H1 (cell line): ENCODE measurements around the gene P2RY8. TPM values are rescaled to one million over a fixed set of nuclear protein-coding genes. Genes with fewer than 3 reads are reported as not detected.

Experiments
- CTCF ChIA-PET: fragments of 300-600 bp; sonication (Branson Sonifier 250); formaldehyde crosslinking; loops from one replicate; lab custom pipeline; 2021; ENCODE audit not compliant: partially characterized antibody; lab: Charles Lee
- POLR2A ChIA-PET: fragments of 300-600 bp; sonication (Branson Sonifier 250); formaldehyde crosslinking; loops from one replicate; lab custom pipeline; 2021; ENCODE audit warnings: inconsistent platforms; ENCODE audit not compliant: partially characterized antibody; lab: Charles Lee
- DNase-seq, 2 experiments: peaks; one replicate each; pipeline versions ENCODE4 v3.0.0 to v3.0.0-alpha.2; 2010 to 2022; ENCODE audit warnings: low spot score in 2 of 2, low read depth in 1 of 2, mixed read lengths in 1 of 2
- FAIRE-seq: peaks from 2 replicates; lab custom pipeline; 2011; peaks lifted over from hg19 to GRCh38; lab: Jason Lieb, UNC
- H2AFZ ChIP-seq: 2 replicates; pipeline ENCODE4 v1.8.1; 2012; ENCODE audit warnings: low read length, inconsistent platforms
- H2AK5ac ChIP-seq: 2 replicates; pipeline ENCODE4 v1.6.1; 2013; ENCODE audit warnings: low read depth, low read length
- H2BK120ac ChIP-seq: replicated peaks from 2 replicates; pipeline ENCODE3; 2013; ENCODE audit warnings: low read depth, low read length, inconsistent platforms
- H2BK12ac ChIP-seq: 2 replicates; pipeline ENCODE4 v1.6.1; 2013; ENCODE audit warnings: low read depth, low read length
- H2BK15ac ChIP-seq: 2 replicates; pipeline ENCODE4 v1.6.1; 2013; ENCODE audit warnings: low read length
- H2BK20ac ChIP-seq: 2 replicates; pipeline ENCODE4 v1.6.1; 2013; ENCODE audit warnings: low read length
- H2BK5ac ChIP-seq: 2 replicates; pipeline ENCODE4 v1.6.1; 2013; ENCODE audit warnings: low read depth, low read length
- H3K14ac ChIP-seq: 2 replicates; pipeline ENCODE4 v1.6.1; 2013; ENCODE audit warnings: inconsistent platforms; ENCODE audit not compliant: insufficient read length
- H3K18ac ChIP-seq: 2 replicates; pipeline ENCODE4 v1.6.1; 2013; ENCODE audit warnings: low read length; ENCODE audit errors: extremely low read depth
- H3K23ac ChIP-seq: 2 replicates; pipeline ENCODE4 v1.6.1; 2013; ENCODE audit warnings: inconsistent platforms; ENCODE audit not compliant: insufficient read length
- H3K23me2 ChIP-seq: 2 replicates; pipeline ENCODE4 v1.6.1; 2013; ENCODE audit warnings: low read depth, low read length
- H3K27ac ChIP-seq: 2 replicates; pipeline ENCODE4 v1.6.1; 2011; ENCODE audit warnings: low read depth, low read length, inconsistent platforms
- H3K27me3 ChIP-seq, 4 experiments: replicated peaks in 1 of 4; 1 replicate in 1 of 4; 2 replicates in 3 of 4; pipeline versions ENCODE4 v1.6.1 to v1.8.1; 2011 to 2013; ENCODE audit warnings: low read length in 3 of 4, mild to moderate bottlenecking in 3 of 4, inconsistent platforms in 2 of 4, mixed read lengths in 2 of 4, moderate library complexity in 1 of 4; ENCODE audit not compliant: control insufficient read depth in 3 of 4, insufficient read depth in 3 of 4; ENCODE audit errors: extremely low read depth in 1 of 4
- H3K36me3 ChIP-seq, 4 experiments: 2 replicates each; pipeline versions ENCODE4 v1.6.1 to v1.8.1; 2011 to 2013; ENCODE audit warnings: mild to moderate bottlenecking in 4 of 4, low read length in 3 of 4, moderate library complexity in 2 of 4, control low read depth in 1 of 4, inconsistent platforms in 1 of 4; ENCODE audit not compliant: insufficient read depth in 4 of 4, control insufficient read depth in 2 of 4
- H3K4ac ChIP-seq: replicated peaks from 2 replicates; pipeline ENCODE3; 2013; ENCODE audit warnings: low read length, low read depth, mixed read lengths, inconsistent platforms; ENCODE audit not compliant: insufficient read length
- H3K4me1 ChIP-seq, 4 experiments: replicated peaks in 1 of 4; 1 replicate in 1 of 4; 2 replicates in 3 of 4; pipeline versions ENCODE4 v1.6.1 to v1.8.1; 2011 to 2013; ENCODE audit warnings: low read length in 3 of 4, inconsistent platforms in 2 of 4, mixed read lengths in 1 of 4; ENCODE audit not compliant: insufficient read depth in 4 of 4, control insufficient read depth in 3 of 4
- H3K4me2 ChIP-seq, 2 experiments: 2 replicates each; pipeline versions ENCODE4 v1.6.1 to v1.8.1; 2011 to 2013; ENCODE audit warnings: low read depth in 2 of 2, low read length in 2 of 2, control low read depth in 1 of 2, inconsistent platforms in 1 of 2, mild to moderate bottlenecking in 1 of 2; ENCODE audit not compliant: insufficient read depth in 1 of 2
- H3K4me3 ChIP-seq, 4 experiments: fragments of 200-600, 300-600 bp in 1 of 4; sonication (generic), shearing (Covaris generic), sonication (Bioruptor Twin) in 1 of 4; 2 replicates each; pipeline versions ENCODE4 v1.5.1 to v1.8.1; 2011 to 2016; ENCODE audit warnings: low read length in 4 of 4, low read depth in 3 of 4, control low read depth in 2 of 4, inconsistent platforms in 2 of 4, mild to moderate bottlenecking in 2 of 4, mixed read lengths in 1 of 4, moderate library complexity in 1 of 4; ENCODE audit not compliant: insufficient read depth in 2 of 4; ENCODE audit errors: extremely low read depth in 1 of 4
- H3K56ac ChIP-seq: replicated peaks from 2 replicates; pipeline ENCODE3; 2013; ENCODE audit warnings: low read depth, mild to moderate bottlenecking, mixed read lengths, low read length, inconsistent platforms; ENCODE audit not compliant: insufficient read length
- H3K79me1 ChIP-seq: 2 replicates; pipeline ENCODE4 v1.6.1; 2013; ENCODE audit warnings: low read depth, low read length, control low read depth
- H3K79me2 ChIP-seq, 2 experiments: 2 replicates each; pipeline versions ENCODE4 v1.6.1 to v1.8.1; 2012 to 2013; ENCODE audit warnings: low read length in 2 of 2, mild to moderate bottlenecking in 2 of 2, inconsistent platforms in 1 of 2; ENCODE audit not compliant: insufficient read depth in 2 of 2, control insufficient read depth in 1 of 2
- H3K9ac ChIP-seq, 4 experiments: replicated peaks in 1 of 4; 1 replicate in 1 of 4; 2 replicates in 3 of 4; pipeline versions ENCODE4 v1.6.1 to v1.8.1; 2011 to 2013; ENCODE audit warnings: low read depth in 3 of 4, low read length in 3 of 4, control low read depth in 2 of 4, mild to moderate bottlenecking in 2 of 4, moderate library complexity in 2 of 4, inconsistent platforms in 1 of 4; ENCODE audit errors: extremely low read depth in 1 of 4
- H3K9me3 ChIP-seq, 2 experiments: 2 replicates each; pipeline versions ENCODE4 v1.6.1 to v1.8.1; 2012 to 2013; ENCODE audit warnings: mild to moderate bottlenecking in 2 of 2, moderate library complexity in 2 of 2, control low read depth in 1 of 2, inconsistent platforms in 1 of 2, low read depth in 1 of 2, low read length in 1 of 2, mixed read lengths in 1 of 2; ENCODE audit not compliant: insufficient read depth in 2 of 2
- H4K20me1 ChIP-seq, 2 experiments: replicated peaks in 1 of 2; 2 replicates each; pipeline versions ENCODE3 to v1.8.1; 2011 to 2013; ENCODE audit warnings: inconsistent platforms in 2 of 2, low read length in 2 of 2, mild to moderate bottlenecking in 1 of 2; ENCODE audit not compliant: insufficient read depth in 2 of 2, control insufficient read depth in 1 of 2
- H4K5ac ChIP-seq: 2 replicates; pipeline ENCODE4 v1.6.1; 2013; ENCODE audit warnings: low read length, low read depth, mixed read lengths, inconsistent platforms; ENCODE audit not compliant: insufficient read length
- H4K8ac ChIP-seq: 2 replicates; pipeline ENCODE4 v1.8.0; 2013; ENCODE audit warnings: mild to moderate bottlenecking, moderate library complexity, low read length, inconsistent platforms; ENCODE audit not compliant: insufficient read depth; ENCODE audit errors: extremely low read depth
- H4K91ac ChIP-seq: replicated peaks from 2 replicates; pipeline ENCODE3; 2013; ENCODE audit warnings: low read length, mixed read lengths, inconsistent platforms; ENCODE audit not compliant: insufficient read length
- GABPA ChIP-seq: IDR thresholded peaks from 2 replicates; pipeline ENCODE4 v1.6.1; 2011; ENCODE audit warnings: mild to moderate bottlenecking, low read length, moderate library complexity, borderline replicate concordance; ENCODE audit not compliant: insufficient read depth
- HDAC6 ChIP-seq: IDR thresholded peaks from one replicate; pipeline ENCODE4 v1.7.1; 2012; ENCODE audit warnings: low read depth, mild to moderate bottlenecking, inconsistent platforms, low read length, moderate library complexity
- NRF1 ChIP-seq: IDR thresholded peaks from 2 replicates; pipeline ENCODE4 v1.6.1; 2011; ENCODE audit warnings: mild to moderate bottlenecking, low read depth, low read length, improper control_type of control experiment
- POLR2A ChIP-seq, 2 experiments: IDR thresholded peaks; 1 replicate in 1 of 2; 2 replicates in 1 of 2; pipeline ENCODE4 v1.6.1; 2011; ENCODE audit warnings: low read depth in 2 of 2, low read length in 2 of 2, mild to moderate bottlenecking in 2 of 2; ENCODE audit errors: control extremely low read depth in 1 of 2
- RAD21 ChIP-seq, 2 experiments: IDR thresholded peaks in 1 of 2; conservative IDR thresholded peaks in 1 of 2; 2 replicates each; pipeline ENCODE4 v1.6.1; 2011; ENCODE audit warnings: low read depth in 2 of 2, low read length in 2 of 2, improper control_type of control experiment in 1 of 2, inconsistent platforms in 1 of 2, mild to moderate bottlenecking in 1 of 2, moderate library complexity in 1 of 2
- SRF ChIP-seq: IDR thresholded peaks from 2 replicates; pipeline ENCODE4 v1.6.1; 2011; ENCODE audit warnings: mild to moderate bottlenecking, low read depth, low read length, moderate library complexity
- TBP ChIP-seq: IDR thresholded peaks from 2 replicates; pipeline ENCODE4 v1.6.1; 2011; ENCODE audit warnings: low read depth, low read length, improper control_type of control experiment
- WGBS, 2 experiments: shearing (Covaris generic) in 1 of 2; methylation state at CpG; one replicate each; pipeline versions ENCODE4 v1.1.6 to v1.1.7; 2013 to 2015; ENCODE audit warnings: low lambda C conversion rate in 2 of 2, mixed read lengths in 2 of 2, inconsistent platforms in 1 of 2, low coverage in 1 of 2, missing lambda C conversion rate in 1 of 2; ENCODE audit not compliant: insufficient replicate concordance in 2 of 2, insufficient coverage in 1 of 2, insufficient read length in 1 of 2; ENCODE audit errors: extremely low coverage in 1 of 2, missing lambda C conversion rate in 1 of 2; 5-methylcytosine and 5-hydroxymethylcytosine counted together
- polyA plus RNA-seq, 7 experiments: library from polyadenylated mRNA; depleted of rRNA in 3 of 7; stranded (reverse) in 5 of 7; unstranded in 2 of 7; fragments of >200 nt in 5 of 7; fragments of 200-250 nt in 2 of 7; gene quantifications; 1 replicate in 5 of 7; 2 replicates in 1 of 7; 4 replicates in 1 of 7; pipeline versions ENCODE4 v1.2.1 to v1.2.3, GENCODE V29; 2011 to 2013; ENCODE audit warnings: missing spikeins in 2 of 7, mixed read lengths in 2 of 7
- total RNA-seq: library from RNA; stranded (reverse); fragmentation: NEBNext Ultra II Directional; extraction: Animal tissue kit (Norgen Biotek cat#: 25700); gene quantifications from 2 replicates; pipeline ENCODE4 v1.2.1, GENCODE V29; 2021
- TF ChIP-seq, protein P1 (sequence below): IDR thresholded peaks from 2 replicates; pipeline ENCODE4 v1.6.1; 2011; ENCODE audit warnings: low read depth, mild to moderate bottlenecking, low read length; ENCODE audit not compliant: insufficient read depth

The P2RY8 gene
- total and polyA plus RNA-seq, 2 of the 8 experiments (the other 6 are each of a cell fraction or from before 2014, with no cell fraction given) = 0.09 to 0.15 TPM

GRCh38 chrX:1422135-1422465 is 114.9 kb downstream of the P2RY8 start:
- Histone ChIP-seq H2BK20ac (no peak overlapping the region), H4K8ac (no peak overlapping the region), H3K56ac (no peak overlapping the region), H3K9ac (no peak overlapping the region), H4K5ac (no peak overlapping the region), H3K79me1 (peaks cover 2% of the 10 kb centered on the region), H4K91ac (no peak overlapping the region), H2AFZ (no peak overlapping the region), H3K27me3 (no peaks in the 10 kb centered on the region), H3K27ac (no peak overlapping the region), H4K20me1 (peaks cover 5 to 19% of the 10 kb centered on the region in 2 experiments), H2BK120ac (no peak overlapping the region), H3K18ac (no peak overlapping the region), H2AK5ac (no peak overlapping the region), H3K4ac (no peak overlapping the region), H2BK5ac (no peak overlapping the region), H3K36me3 (peaks cover 39 to 80% (median 68%) of the 10 kb centered on the region in 4 experiments), H3K79me2 (no peaks in the 10 kb centered on the region), H3K23ac (no peak overlapping the region), H3K23me2 (peaks cover 14% of the 10 kb centered on the region; the same call in 1 of the 2 replicates), H3K4me1 (no peaks in the 10 kb centered on the region), H2BK15ac (no peak overlapping the region), H3K4me2 (no peak overlapping the region), H3K4me3 (no peak overlapping the region), H3K14ac (no peak overlapping the region), H2BK12ac (no peak overlapping the region), H3K9me3 (peaks cover 0 to 10% of the 10 kb centered on the region in 2 experiments; a peak in 1 of 4 replicates)
- ChIA-PET CTCF (no interaction called here), POLR2A (no interaction called here)
- TF ChIP-seq, protein P1, sequence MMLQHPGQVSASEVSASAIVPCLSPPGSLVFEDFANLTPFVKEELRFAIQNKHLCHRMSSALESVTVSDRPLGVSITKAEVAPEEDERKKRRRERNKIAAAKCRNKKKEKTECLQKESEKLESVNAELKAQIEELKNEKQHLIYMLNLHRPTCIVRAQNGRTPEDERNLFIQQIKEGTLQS = no peak
- TF ChIP-seq TBP = no peak
- TF ChIP-seq POLR2A (IDR thresholded peaks at IDR 0.05; ENCODE audit: control extremely low read depth in 1 of 2, low read depth in 2 of 2, low read length in 2 of 2) = no peak
- TF ChIP-seq GABPA = no peak
- no peak for TF ChIP-seq NRF1
- no peak for TF ChIP-seq SRF
- no peak for TF ChIP-seq HDAC6
- TF ChIP-seq RAD21 (IDR thresholded peaks at IDR 0.05 in 1 of 2, conservative IDR thresholded peaks at IDR 0.05 in 1 of 2; ENCODE audit: low read depth in 2 of 2, low read length in 2 of 2) = no peak
- FAIRE-seq (no peak), DNase-seq (no peak)
- WGBS, 2 experiments = 93% methylated on average over 4 of the region's 4 CpGs; no CpG with 5 or more reads in 1 of the 2 experiments
